Activated naive CD4-positive, alpha-beta T cell treated with anti-CD3 and anti-CD28 coated beads, Interleukin-2, amount 50 U/mL, for 72 hours (primary cell): Measurements from ENCODE around the gene DYNC2H1. TPM values are rescaled to one million over a fixed set of nuclear protein-coding genes. Genes with fewer than 3 reads are reported as not detected.

Experiments
- ATAC-seq, 2 donors: fragments of 150-1000 bp; cut with Tn5 transposase; 2 replicates each; pipeline ENCODE4 v1.10.0; 2021; ENCODE audit warnings: mild to moderate bottlenecking in 2 of 2, moderate library complexity in 2 of 2
- DNase-seq, 2 donors: peaks; one replicate each; pipeline ENCODE4 v3.0.0; 2021 to 2022; ENCODE audit warnings: low spot score in 2 of 2
- H3K27ac Mint-ChIP-seq, 2 donors: one replicate each; pipeline ENCODE4 v1.8.0; 2022; ENCODE audit warnings: mild to moderate bottlenecking in 2 of 2, mixed read lengths in 2 of 2
- H3K36me3 Mint-ChIP-seq, 2 donors: one replicate each; pipeline ENCODE4 v1.8.0; 2022; ENCODE audit warnings: mixed read lengths in 2 of 2
- H3K9me3 Mint-ChIP-seq, 2 donors: one replicate each; pipeline ENCODE4 v1.8.0; 2022; ENCODE audit warnings: mixed read lengths in 2 of 2
- total RNA-seq, 2 donors: library from RNA; stranded (reverse); gene quantifications; one replicate each; pipeline ENCODE4 v1.2.3, GENCODE V29; 2022

Gene DYNC2H1
- 1 to 10 TPM; 2.2 to 2.6 TPM for total RNA-seq

DNA sequence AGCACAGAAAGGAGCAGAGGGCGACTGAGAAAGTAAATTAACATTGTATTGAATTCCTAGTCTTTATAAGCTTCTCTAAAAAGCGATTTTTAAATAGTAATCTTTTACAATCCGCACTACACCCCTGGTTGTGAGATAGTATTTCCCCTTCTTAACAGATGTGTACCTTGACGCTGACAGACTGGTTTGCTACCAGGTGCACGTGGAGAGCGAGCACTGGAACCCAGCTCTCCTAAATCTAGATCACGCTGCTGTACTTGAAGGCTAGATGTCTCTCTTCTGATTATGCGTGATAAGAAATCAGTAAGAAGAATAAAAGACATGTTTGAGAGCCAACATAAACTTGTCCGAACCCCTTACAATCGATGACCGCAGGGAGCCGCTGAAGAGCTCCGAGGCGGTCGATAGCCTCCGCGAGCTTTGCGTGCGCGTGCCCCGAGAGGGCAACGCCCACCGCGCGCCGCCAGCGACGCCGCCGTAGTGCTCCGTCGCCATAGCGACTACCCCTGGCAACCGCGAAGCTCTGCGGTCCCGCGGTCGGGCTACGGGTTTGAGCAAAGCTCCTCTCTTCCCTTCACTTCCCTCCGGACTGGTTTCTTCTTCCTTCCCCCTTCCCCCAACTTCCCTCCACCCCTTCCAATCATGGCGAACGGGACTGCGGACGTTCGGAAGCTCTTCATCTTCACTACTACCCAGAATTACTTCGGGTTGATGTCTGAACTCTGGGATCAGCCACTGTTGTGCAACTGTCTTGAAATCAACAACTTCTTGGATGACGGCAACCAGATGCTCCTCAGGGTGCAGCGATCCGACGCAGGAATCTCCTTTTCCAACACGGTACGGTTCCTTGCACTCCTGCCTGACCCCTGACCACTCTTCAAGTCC, at the start of gene DYNC2H1:
TSS of gene DYNC2H1 (plus strand) at position 494 of the 885 bp plus-strand sequence. CDS start at position 643, 149 bp downstream.
- Mint-ChIP-seq H3K27ac (peak within 1 kb of the TSS; percentile 86 to 95), H3K36me3 (no peaks in the 10 kb centered on the region), H3K9me3 (no peaks in the 10 kb centered on the region)

GRCh38 chr11:103061656-103062055, 47.6 kb upstream of the DYNC2H1 start:
- DNase-seq, result no peak
- no peaks in the 10 kb centered on the region for H3K9me3 Mint-ChIP-seq
- H3K36me3 Mint-ChIP-seq, result peaks cover 0 to 13% of the 10 kb centered on the region in 2 donors
- H3K27ac Mint-ChIP-seq, result no peak overlapping the region
- ATAC-seq, result no peak

More for the DNA sequence above, at the start of gene DYNC2H1:
- ATAC-seq (peak; percentile 97 to 98), DNase-seq (peak; percentile 82 to 88)

GRCh38 chr11:103067118-103067517, 42.1 kb upstream of the DYNC2H1 start:
- Mint-ChIP-seq H3K27ac (peak overlapping the region in 1 of 2 donors; percentile 5), H3K36me3 (peaks cover 0 to 22% of the 10 kb centered on the region in 2 donors), H3K9me3 (no peaks in the 10 kb centered on the region)
- DNase-seq (no peak), ATAC-seq (no peak)

GRCh38 chr11:103069367-103069766, 39.9 kb upstream of the DYNC2H1 start:
- Mint-ChIP-seq H3K36me3 (peaks cover 0 to 17% of the 10 kb centered on the region in 2 donors), H3K27ac (peak overlapping the region in 1 of 2 donors; percentile 79), H3K9me3 (no peaks in the 10 kb centered on the region)
- no peak for DNase-seq
- no peak for ATAC-seq

DNA sequence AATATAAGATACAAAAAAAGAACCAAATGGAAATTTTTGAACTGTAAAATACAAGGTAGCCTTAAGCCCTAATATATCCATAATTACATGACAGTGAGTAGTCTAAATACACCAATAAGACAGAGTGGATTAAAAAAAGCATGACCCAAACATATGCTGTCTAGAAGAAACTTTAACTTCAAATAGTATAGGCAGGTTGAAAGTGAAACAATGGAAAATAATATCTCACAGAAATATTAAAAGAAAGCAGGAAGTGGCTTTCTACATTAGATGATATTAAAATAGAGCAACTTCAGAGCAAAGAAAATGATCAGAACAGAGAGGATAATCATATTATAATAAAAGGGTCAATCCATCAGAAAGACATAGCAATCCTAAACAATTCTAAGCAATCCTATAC, 39.1 kb upstream of the DYNC2H1 start:
- H3K36me3 Mint-ChIP-seq, result peaks cover 0 to 17% of the 10 kb centered on the region in 2 donors
- ATAC-seq (no peak), DNase-seq (no peak)
- H3K9me3 Mint-ChIP-seq, result no peaks in the 10 kb centered on the region
- no peak overlapping the region for H3K27ac Mint-ChIP-seq

DNA sequence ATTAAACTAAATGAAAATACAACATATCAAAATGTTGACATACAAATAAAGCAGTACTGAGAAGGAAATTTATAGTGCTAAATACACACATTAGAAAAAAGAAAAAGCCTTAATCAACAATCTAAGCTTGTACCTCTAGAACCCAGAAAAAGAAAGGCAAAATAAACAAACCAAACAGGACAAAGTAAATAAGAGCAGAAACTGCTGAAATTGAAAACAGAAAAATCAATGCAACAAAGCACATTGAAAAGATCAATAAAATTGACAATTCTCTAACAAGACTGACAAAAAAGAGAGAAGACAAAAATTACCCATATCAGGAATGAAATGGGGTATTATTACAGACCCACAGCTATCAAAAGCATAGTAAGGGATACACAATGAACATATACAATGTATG, 38.2 kb upstream of the DYNC2H1 start:
- Mint-ChIP-seq H3K27ac (peak overlapping the region in 1 of 2 donors; percentile 51), H3K36me3 (peaks cover 0 to 20% of the 10 kb centered on the region in 2 donors), H3K9me3 (no peaks in the 10 kb centered on the region)
- DNase-seq (no peak), ATAC-seq (no peak)

DNA sequence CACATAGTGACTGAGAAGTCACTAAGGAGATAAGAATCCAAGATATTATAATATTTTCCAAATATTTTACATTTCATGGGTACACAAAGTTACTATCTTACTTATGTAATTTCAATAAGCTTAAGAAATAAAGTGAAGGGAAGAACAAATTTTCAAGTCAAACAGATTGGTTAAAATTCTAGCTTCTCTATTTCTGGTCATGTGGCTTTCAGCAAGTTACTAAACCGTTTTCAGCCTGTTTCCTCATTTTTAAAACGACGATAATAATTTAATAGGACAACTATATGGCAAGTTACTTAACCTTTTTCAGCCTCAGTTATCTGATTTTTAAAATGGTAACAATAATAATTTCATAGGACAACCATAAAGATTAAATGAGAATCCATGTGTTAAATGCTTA, 32.9 kb upstream of the DYNC2H1 start:
- Mint-ChIP-seq H3K27ac (no peak overlapping the region), H3K9me3 (no peaks in the 10 kb centered on the region), H3K36me3 (peaks cover 15 to 30% of the 10 kb centered on the region in 2 donors)
- no peak for ATAC-seq
- no peak for DNase-seq

DNA sequence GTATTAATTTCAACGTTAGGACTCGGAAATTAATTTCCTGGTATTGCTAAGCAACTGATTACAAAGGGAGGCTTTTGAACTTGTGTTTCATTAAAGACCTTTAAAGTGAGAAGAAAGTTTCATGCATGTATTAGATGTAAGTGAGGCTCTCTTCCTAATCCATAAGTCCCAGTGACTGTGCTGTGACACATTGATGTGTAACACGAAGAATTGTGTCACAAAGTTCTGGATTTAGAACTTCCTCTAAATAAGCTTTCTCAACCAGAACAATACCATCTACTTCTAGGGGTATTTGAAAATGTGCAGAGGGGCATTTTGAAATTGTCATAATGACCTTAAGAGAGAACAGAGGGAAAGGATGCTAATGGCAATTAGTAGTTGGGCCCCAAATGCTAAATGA, 31.7 kb upstream of the DYNC2H1 start:
- no peaks in the 10 kb centered on the region for H3K9me3 Mint-ChIP-seq
- H3K27ac Mint-ChIP-seq, result no peak overlapping the region
- peaks cover 15 to 30% of the 10 kb centered on the region in 2 donors for H3K36me3 Mint-ChIP-seq
- no peak for DNase-seq
- no peak for ATAC-seq

- Mint-ChIP-seq H3K9me3 (no peaks in the 10 kb centered on the region), H3K27ac (no peak overlapping the region), H3K36me3 (peaks cover 15 to 30% of the 10 kb centered on the region in 2 donors)
- ATAC-seq, result no peak
- no peak for DNase-seq
Observed at GRCh38 chr11:103078710-103079109, 30.5 kb upstream of the DYNC2H1 start.

GRCh38 chr11:103079833-103080232, 29.4 kb upstream of the DYNC2H1 start:
- no peak for ATAC-seq
- H3K36me3 Mint-ChIP-seq, result peaks cover 15 to 30% of the 10 kb centered on the region in 2 donors

GRCh38 chr11:103085758-103086365, 23.4 kb upstream of the DYNC2H1 start:
- DNase-seq, result no peak
- Mint-ChIP-seq H3K27ac (peak overlapping the region in 1 of 2 donors; percentile 9), H3K36me3 (peaks cover 0 to 20% of the 10 kb centered on the region in 2 donors), H3K9me3 (no peaks in the 10 kb centered on the region)
- no peak for ATAC-seq

More at GRCh38 chr11:103079833-103080232, 29.4 kb upstream of the DYNC2H1 start:
- Mint-ChIP-seq H3K9me3 (no peaks in the 10 kb centered on the region), H3K27ac (no peak overlapping the region)
- DNase-seq, result no peak

DNA sequence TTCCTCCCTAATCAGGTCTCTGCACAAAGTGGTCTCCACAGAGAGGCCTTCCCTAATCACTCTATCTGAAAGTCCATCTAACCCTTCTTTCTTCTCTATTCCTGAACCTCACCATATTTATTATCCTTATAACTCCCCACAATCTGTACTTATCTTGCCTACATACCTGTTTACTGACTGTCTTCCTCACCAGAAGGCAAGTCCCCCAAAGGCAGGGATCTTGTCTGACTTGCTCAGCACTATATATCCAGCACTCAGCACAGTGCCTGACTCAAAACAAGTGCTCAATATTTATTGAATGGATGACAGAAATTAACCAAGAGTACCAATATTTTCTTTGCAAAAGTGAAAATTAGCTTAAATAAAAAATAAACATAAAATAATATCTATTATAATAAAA, 22.8 kb upstream of the DYNC2H1 start:
- DNase-seq, result no peak
- no peak for ATAC-seq
- peaks cover 0 to 26% of the 10 kb centered on the region in 2 donors for H3K36me3 Mint-ChIP-seq
- H3K27ac Mint-ChIP-seq, result no peak overlapping the region
- H3K9me3 Mint-ChIP-seq, result no peaks in the 10 kb centered on the region

DNA sequence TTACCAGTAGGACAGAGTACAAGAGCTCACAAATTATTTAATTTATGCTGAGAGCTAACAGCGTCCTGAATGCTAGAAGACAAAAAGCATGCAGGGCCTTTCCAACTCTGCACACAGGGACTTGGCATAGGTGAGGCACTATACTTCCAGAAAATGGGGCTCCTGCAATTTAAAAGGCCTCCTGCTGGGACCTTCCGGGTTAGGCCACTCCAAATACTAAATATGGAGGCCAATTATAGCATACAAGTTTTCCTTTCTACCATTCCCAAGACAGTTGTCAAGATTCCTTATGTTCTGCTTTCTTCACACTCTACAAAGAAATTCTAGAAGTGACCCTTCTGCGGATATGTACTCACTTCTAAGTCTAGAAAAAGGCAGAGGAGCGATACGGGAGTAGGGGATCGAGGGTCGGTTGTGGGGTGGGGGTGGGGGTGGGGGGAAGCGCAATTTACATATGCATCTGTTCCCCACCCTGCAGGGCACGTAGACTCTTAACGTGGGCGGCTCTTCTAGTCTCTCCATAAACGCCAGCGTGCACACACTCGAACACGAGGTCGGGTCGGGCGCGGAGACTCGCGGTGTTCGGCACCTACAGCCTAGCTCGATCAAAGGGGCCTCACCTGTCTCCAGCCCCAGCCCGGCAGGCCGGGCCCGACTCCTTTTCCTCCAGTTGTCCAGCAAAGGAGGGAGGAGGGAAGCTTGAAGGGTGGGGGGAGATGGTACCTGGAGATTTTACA, 18.0 kb upstream of the DYNC2H1 start:
- Mint-ChIP-seq H3K9me3 (no peaks in the 10 kb centered on the region), H3K36me3 (peaks cover 15 to 38% of the 10 kb centered on the region in 2 donors), H3K27ac (peak overlapping the region; percentile 93 to 95)
- DNase-seq (peak; percentile 44 to 56), ATAC-seq (peak; percentile 36 to 50)

GRCh38 chr11:103091801-103092524, 17.3 kb upstream of the DYNC2H1 start, which contains the start of gene DCUN1D5:
Gene DCUN1D5, minus strand, starts transcription at chr11:103092160. Its CDS starts 288 bp downstream, at chr11:103091872.
- Mint-ChIP-seq H3K27ac (peak within 1 kb of the TSS; percentile 93 to 95), H3K36me3 (peaks cover 15 to 38% of the 10 kb centered on the region in 2 donors), H3K9me3 (no peaks in the 10 kb centered on the region)
- DNase-seq, result peak; percentile 94 to 96
- peak; percentile 94 to 99 for ATAC-seq

DNA sequence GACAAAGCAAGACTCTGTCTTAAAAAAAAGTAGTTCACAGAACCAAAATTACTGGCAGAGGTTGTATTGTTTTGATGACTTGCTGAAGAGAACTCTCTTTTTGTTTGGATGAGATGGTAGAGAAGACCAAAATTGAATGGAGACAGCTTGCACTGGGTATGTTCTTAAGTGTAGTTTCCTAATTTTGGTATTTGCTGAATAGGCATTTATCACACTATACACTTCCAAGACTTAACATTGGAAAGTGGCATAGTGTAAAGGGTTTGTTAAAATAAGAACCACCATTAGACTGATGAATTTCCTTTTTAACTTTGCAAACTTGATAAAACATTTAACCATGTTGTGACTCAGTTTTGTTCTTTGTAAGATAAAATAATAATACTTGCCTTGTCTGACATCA, 11.9 kb upstream of the DYNC2H1 start:
- no peak overlapping the region for H3K27ac Mint-ChIP-seq
- H3K9me3 Mint-ChIP-seq, result no peaks in the 10 kb centered on the region
- H3K36me3 Mint-ChIP-seq, result peaks cover 10 to 11% of the 10 kb centered on the region in 2 donors
- ATAC-seq, result no peak
- DNase-seq, result no peak

GRCh38 chr11:103109818-103110388, 677 bp downstream of the DYNC2H1 start:
- DNase-seq, result peak in 1 of 2 donors; percentile 4
- peak in 1 of 2 donors; percentile 1 for ATAC-seq
- Mint-ChIP-seq H3K27ac (peak overlapping the region; percentile 86 to 95), H3K36me3 (no peaks in the 10 kb centered on the region), H3K9me3 (no peaks in the 10 kb centered on the region)
